Stimulated activated naive CD8-positive, alpha-beta T cell treated with anti-CD3 and anti-CD28 coated beads, Interleukin-15, Interleukin-2, amounts not matched to agents 100 ng/mL and 50 ng/mL, for 24 hours (primary cell): Measurements from ENCODE around the gene TAS1R1.
"Not testable (repeated sequence)": the region's sequence is repeated elsewhere in the genome, so short reads cannot be mapped to it uniquely, and the experiment has no call there.

Experiments
- H3K27ac Mint-ChIP-seq: one replicate; pipeline ENCODE4 v1.8.0; 2021; ENCODE audit warnings: mild to moderate bottlenecking, mixed read lengths
- H3K27me3 Mint-ChIP-seq: one replicate; pipeline ENCODE4 v1.8.0; 2021; ENCODE audit warnings: mixed read lengths
- H3K36me3 Mint-ChIP-seq: one replicate; pipeline ENCODE4 v1.8.0; 2021; ENCODE audit warnings: low read depth, mixed read lengths
- H3K4me1 Mint-ChIP-seq: one replicate; pipeline ENCODE4 v1.8.0; 2021; ENCODE audit warnings: low read depth, mixed read lengths
- H3K4me3 Mint-ChIP-seq: one replicate; pipeline ENCODE4 v1.8.0; 2021; ENCODE audit warnings: mild to moderate bottlenecking, mixed read lengths
- H3K9me3 Mint-ChIP-seq: one replicate; pipeline ENCODE4 v1.8.0; 2021; ENCODE audit warnings: mixed read lengths

The TAS1R1 gene

DNA sequence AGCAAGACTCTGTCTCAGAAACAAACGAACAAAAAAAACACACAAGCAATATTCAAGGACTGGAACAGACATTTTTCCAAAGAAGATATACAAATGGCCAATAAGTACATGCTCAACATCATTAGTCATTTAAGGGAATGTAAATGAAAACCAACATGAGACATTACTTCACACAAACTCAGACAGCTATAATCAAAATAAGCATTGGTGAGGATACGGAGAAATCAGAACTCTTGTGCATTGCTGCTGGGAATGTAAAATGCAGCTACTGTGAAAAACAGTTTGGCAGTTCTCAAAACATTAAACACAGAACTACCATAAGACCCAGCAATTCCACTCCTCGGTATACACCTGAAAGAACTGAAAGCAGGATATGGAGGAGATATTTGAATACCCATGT lies 16.2 kb upstream of the TAS1R1 start:
- Mint-ChIP-seq H3K9me3 (no peaks in the 10 kb centered on the region), H3K27me3 (no peaks in the 10 kb centered on the region), H3K4me1 (no peaks in the 10 kb centered on the region), H3K36me3 (peaks cover 50% of the 10 kb centered on the region), H3K27ac (peak overlapping the region; percentile 26), H3K4me3 (no peak overlapping the region)

DNA sequence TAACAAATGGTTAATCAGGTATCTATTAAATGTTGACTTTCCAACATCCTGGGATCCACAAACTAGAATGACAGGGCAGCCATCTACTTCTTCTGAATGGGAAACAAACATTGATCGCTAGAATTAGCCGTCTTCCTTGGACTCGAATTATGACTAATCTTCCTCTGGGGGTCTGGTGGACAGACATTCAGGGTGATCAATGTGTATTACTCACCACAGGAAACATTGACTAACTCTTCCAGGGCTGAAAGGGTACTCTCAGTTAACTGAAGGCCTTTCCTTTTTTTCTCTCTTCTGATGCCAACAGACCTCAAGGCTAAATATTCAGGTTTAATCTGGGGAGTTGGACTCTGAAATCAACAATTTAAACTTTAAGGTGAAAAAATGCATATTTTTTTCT lies 10.3 kb upstream of the TAS1R1 start:
- H3K9me3 Mint-ChIP-seq = no peaks in the 10 kb centered on the region
- peak overlapping the region; percentile 86 for H3K27ac Mint-ChIP-seq
- peaks cover 66% of the 10 kb centered on the region for H3K36me3 Mint-ChIP-seq
- no peaks in the 10 kb centered on the region for H3K27me3 Mint-ChIP-seq
- H3K4me3 Mint-ChIP-seq = peak overlapping the region; percentile 8
- H3K4me1 Mint-ChIP-seq = peaks cover 34% of the 10 kb centered on the region

DNA sequence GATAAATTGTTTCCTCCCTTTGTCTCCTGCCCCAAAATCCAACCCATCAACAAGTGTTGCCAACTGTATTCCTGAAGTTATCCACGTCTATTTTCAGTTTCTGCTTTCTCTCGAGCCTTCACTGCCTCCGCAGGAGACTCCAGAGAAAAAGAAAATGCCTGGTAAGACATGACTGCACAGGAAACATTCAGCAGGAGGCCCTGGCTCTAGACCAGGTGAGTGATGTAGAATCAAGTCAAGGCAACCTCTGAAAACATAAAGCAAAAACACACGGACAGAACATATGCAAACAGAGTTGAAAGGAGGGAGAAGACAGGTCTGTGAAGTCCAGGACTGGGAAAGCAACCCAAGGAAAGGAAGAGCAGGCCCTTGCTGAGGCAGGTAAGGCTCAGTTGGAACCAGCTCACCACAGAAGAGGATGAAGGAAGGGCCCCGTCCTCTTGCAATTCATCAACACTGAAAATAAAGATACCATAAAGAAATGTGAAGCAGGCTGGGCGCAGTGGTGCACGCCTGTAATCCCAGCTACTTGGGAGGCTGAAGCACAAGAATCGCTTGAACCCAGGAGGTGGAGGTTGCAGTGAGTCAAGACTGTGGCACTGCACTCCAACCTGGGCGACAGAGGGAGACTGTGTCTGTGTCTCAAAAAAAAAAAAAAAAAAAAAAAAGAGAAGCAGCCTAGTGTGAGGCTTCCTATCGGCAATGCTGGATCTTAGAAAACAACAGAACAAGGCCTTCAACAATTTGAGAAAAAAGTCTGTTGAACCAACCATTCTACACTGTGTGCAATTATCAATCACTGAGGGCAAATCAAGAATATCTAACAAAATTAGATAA lies 9.6 kb upstream of the TAS1R1 start:
- peaks cover 34% of the 10 kb centered on the region for H3K4me1 Mint-ChIP-seq
- H3K27me3 Mint-ChIP-seq = no peaks in the 10 kb centered on the region
- H3K4me3 Mint-ChIP-seq = peak overlapping the region; percentile 8
- H3K9me3 Mint-ChIP-seq = no peaks in the 10 kb centered on the region
- H3K36me3 Mint-ChIP-seq = peaks cover 70% of the 10 kb centered on the region
- peak overlapping the region; percentile 86 for H3K27ac Mint-ChIP-seq

- H3K27me3 Mint-ChIP-seq = no peaks in the 10 kb centered on the region
- no peaks in the 10 kb centered on the region for H3K9me3 Mint-ChIP-seq
- peak overlapping the region; percentile 29 for H3K4me3 Mint-ChIP-seq
- H3K27ac Mint-ChIP-seq = peak overlapping the region; percentile 86
- H3K36me3 Mint-ChIP-seq = peaks cover 65% of the 10 kb centered on the region
- peaks cover 34% of the 10 kb centered on the region for H3K4me1 Mint-ChIP-seq
Observed at GRCh38 chr1:6546326-6546725, 8.8 kb upstream of the TAS1R1 start.

GRCh38 chr1:6547301-6547700 lies 7.8 kb upstream of the TAS1R1 start:
- Mint-ChIP-seq H3K4me3 (no peak overlapping the region), H3K4me1 (peaks cover 38% of the 10 kb centered on the region), H3K27me3 (no peaks in the 10 kb centered on the region), H3K9me3 (no peaks in the 10 kb centered on the region), H3K27ac (peak overlapping the region; percentile 86), H3K36me3 (peaks cover 57% of the 10 kb centered on the region)

- Mint-ChIP-seq H3K9me3 (no peaks in the 10 kb centered on the region), H3K27me3 (no peaks in the 10 kb centered on the region), H3K27ac (peak within 1 kb of the TSS; percentile 86), H3K4me1 (peaks cover 20% of the 10 kb centered on the region), H3K36me3 (peaks cover 17% of the 10 kb centered on the region), H3K4me3 (peak within 1 kb of the TSS; percentile 85)
Observed at GRCh38 chr1:6554031-6554906, 838 bp upstream of the TAS1R1 start, which contains the start of gene NOL9. TSS of gene NOL9 (minus strand) at chr1:6554513. CDS start at chr1:6554502, 11 bp downstream.

DNA sequence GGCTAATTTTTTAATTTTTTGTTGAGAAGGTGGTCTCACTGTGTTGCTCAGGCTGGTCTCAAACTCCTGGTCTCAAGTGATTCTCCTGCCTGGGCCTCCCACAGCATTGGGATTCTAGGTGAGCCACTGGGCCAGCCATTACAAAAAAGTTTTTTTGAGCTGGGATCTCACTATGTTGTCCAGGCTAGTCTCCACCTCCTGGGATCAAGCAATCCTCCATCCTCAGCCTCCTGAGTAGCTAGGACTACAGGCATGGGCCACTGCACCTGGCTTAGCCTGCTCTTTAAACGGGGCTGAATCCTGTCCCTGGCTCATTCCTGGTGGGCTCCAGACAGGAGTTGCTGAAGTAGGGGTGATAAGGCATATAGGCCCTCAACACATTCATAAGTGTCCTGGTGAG lies 2.5 kb downstream of the TAS1R1 start:
- Mint-ChIP-seq H3K4me3 (no peak overlapping the region), H3K27ac (no peak overlapping the region), H3K27me3 (no peaks in the 10 kb centered on the region), H3K9me3 (no peaks in the 10 kb centered on the region), H3K36me3 (peaks cover 5% of the 10 kb centered on the region), H3K4me1 (peaks cover 13% of the 10 kb centered on the region)

- not testable (repeated sequence) for H3K36me3 Mint-ChIP-seq, H3K9me3 Mint-ChIP-seq, H3K4me3 Mint-ChIP-seq, H3K27me3 Mint-ChIP-seq, H3K4me1 Mint-ChIP-seq, H3K27ac Mint-ChIP-seq
Observed at GRCh38 chr1:6559161-6559560, 4.1 kb downstream of the TAS1R1 start.

DNA sequence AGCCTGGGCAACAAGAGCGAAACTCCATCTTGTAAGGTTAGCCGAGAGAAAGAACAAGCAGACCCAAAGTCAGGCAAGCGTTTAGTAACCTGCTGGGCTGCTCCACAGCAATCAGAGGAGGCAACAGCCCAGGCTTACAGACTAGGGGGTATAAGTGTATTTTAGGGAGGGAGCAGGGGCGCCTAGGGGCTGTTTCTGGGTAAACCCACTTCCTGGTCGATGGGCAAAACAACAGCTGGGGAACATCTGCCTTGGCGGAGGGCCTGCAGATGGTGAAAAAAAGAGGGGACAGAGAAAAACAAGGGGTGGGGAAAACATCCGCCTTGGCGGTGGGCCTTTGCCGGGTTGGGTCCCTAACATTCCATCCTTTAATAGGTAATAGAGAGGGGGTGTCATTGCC lies 5.2 kb downstream of the TAS1R1 start:
- Mint-ChIP-seq H3K4me1 (no peaks in the 10 kb centered on the region), H3K4me3 (no peak overlapping the region), H3K27ac (no peak overlapping the region), H3K9me3 (no peaks in the 10 kb centered on the region), H3K36me3 (no peaks in the 10 kb centered on the region), H3K27me3 (no peaks in the 10 kb centered on the region)

DNA sequence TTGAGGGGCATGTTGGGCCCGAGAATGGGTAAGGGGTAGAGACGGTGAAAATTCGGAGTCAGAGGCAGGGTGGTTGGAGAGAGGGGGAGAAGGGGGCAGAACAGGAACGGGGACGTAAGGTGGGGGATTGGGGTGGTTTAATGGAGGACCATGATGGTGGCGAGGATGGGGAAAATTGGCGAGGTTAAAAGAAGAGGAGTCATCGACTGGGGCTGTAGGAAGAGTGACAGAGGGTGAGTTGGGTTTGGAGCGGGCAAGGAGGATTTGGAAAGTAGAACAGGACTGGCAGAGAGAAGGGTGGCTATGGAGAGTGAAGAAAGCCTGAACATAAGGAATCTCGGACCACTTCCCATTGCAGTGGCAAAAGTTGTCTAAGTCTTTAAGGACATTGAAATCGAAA lies 13.9 kb downstream of the TAS1R1 start:
- H3K4me3 Mint-ChIP-seq = no peak overlapping the region
- peaks cover 5% of the 10 kb centered on the region for H3K27me3 Mint-ChIP-seq
- H3K4me1 Mint-ChIP-seq = no peaks in the 10 kb centered on the region
- H3K9me3 Mint-ChIP-seq = no peaks in the 10 kb centered on the region
- no peaks in the 10 kb centered on the region for H3K36me3 Mint-ChIP-seq
- no peak overlapping the region for H3K27ac Mint-ChIP-seq

GRCh38 chr1:6570100-6570499 lies 15.0 kb downstream of the TAS1R1 start:
- Mint-ChIP-seq H3K36me3 (no peaks in the 10 kb centered on the region), H3K4me3 (no peak overlapping the region), H3K27me3 (peaks cover 5% of the 10 kb centered on the region), H3K9me3 (no peaks in the 10 kb centered on the region), H3K4me1 (no peaks in the 10 kb centered on the region), H3K27ac (no peak overlapping the region)

GRCh38 chr1:6570987-6571386 lies 15.9 kb downstream of the TAS1R1 start:
- Mint-ChIP-seq H3K4me1 (no peaks in the 10 kb centered on the region), H3K9me3 (no peaks in the 10 kb centered on the region), H3K27ac (no peak overlapping the region), H3K4me3 (no peak overlapping the region), H3K27me3 (peaks cover 5% of the 10 kb centered on the region), H3K36me3 (no peaks in the 10 kb centered on the region)

DNA sequence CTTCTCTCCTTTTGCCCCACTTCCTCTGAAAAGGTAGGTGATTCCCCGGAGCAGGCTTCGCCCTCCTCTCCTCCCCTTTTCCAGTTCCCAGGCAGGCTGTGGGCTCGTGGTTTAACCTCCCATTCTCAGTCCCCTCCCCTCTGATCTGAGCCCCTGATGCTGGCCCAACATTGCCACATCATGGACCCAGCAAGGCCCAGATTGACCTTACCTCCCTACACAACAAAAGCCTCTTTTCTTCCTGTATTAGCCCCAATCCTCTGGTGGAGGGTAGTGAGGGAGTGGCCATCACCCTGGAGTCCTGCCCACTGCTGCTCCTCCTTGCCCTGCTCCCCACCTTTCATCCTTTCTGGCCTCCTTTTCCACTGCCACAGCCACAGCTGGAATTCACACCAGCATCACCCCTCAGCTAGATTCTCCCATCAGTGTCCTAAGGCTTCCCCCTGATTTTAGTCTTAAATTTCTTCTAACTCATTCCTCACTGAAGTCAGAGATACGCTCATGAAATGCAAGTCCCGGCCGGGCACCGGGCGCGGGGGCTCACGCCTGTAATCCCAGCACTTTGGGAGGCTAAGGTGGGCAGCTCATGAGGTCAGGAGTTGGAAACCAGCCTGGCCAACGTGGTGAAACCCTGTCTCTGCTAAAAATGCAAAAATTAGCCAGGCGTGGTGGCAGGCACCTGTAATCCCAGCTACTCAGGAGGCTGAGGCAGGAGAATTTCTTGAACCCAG lies 17.7 kb downstream of the TAS1R1 start:
- no peak overlapping the region for H3K27ac Mint-ChIP-seq
- peaks cover 5% of the 10 kb centered on the region for H3K27me3 Mint-ChIP-seq
- no peaks in the 10 kb centered on the region for H3K36me3 Mint-ChIP-seq
- no peaks in the 10 kb centered on the region for H3K4me1 Mint-ChIP-seq
- no peak overlapping the region for H3K4me3 Mint-ChIP-seq
- no peaks in the 10 kb centered on the region for H3K9me3 Mint-ChIP-seq

GRCh38 chr1:6574025-6574620 lies 19.0 kb downstream of the TAS1R1 start:
- Mint-ChIP-seq H3K27me3 (peaks cover 5% of the 10 kb centered on the region), H3K4me1 (peaks cover 3% of the 10 kb centered on the region), H3K4me3 (no peak overlapping the region), H3K9me3 (no peaks in the 10 kb centered on the region), H3K36me3 (no peaks in the 10 kb centered on the region), H3K27ac (no peak overlapping the region)
